ENCODE measurements around the gene PLD1.
"Not testable (repeated sequence)": the region's sequence is repeated elsewhere in the genome, so short reads cannot be mapped to it uniquely, and the experiment has no call there.

The PLD1 gene

GRCh38 chr3:171817074-171817800 is 7.0 kb upstream of the PLD1 start:
- DNase-seq (ENCODE audit: low read depth in 2 of 2) = no peak

GRCh38 chr3:171815973-171816595 is 5.8 kb upstream of the PLD1 start:
- no peak for DNase-seq (ENCODE audit: low read depth in 2 of 2)

- DNase-seq (ENCODE audit: low read depth in 2 of 2) = not testable (repeated sequence)
Observed at GRCh38 chr3:171814662-171815061, 4.4 kb upstream of the PLD1 start.

GRCh38 chr3:171813897-171814460 is 3.7 kb upstream of the PLD1 start:
- peak in 1 of 2 donors; percentile 6 for DNase-seq (ENCODE audit: low read depth in 2 of 2)

- DNase-seq (ENCODE audit: low read depth in 2 of 2) = no peak
Observed at GRCh38 chr3:171813278-171813896, 3.1 kb upstream of the PLD1 start.

- DNase-seq (ENCODE audit: low read depth in 2 of 2) = no peak
Observed at GRCh38 chr3:171812811-171813210, 2.5 kb upstream of the PLD1 start.

GRCh38 chr3:171811913-171812335 is 1.6 kb upstream of the PLD1 start:
- no peak for DNase-seq (ENCODE audit: low read depth in 2 of 2)

- no peak for DNase-seq (ENCODE audit: low read depth in 2 of 2)
Observed at GRCh38 chr3:171811295-171811912, 1.1 kb upstream of the PLD1 start.

GRCh38 chr3:171810629-171811294 is 479 bp upstream of the PLD1 start:
- DNase-seq (ENCODE audit: low read depth in 2 of 2) = no peak

GRCh38 chr3:171809611-171809860 is 747 bp downstream of the PLD1 start:
- no peak for DNase-seq (ENCODE audit: low read depth in 2 of 2)

GRCh38 chr3:171807806-171808205 is 2.5 kb downstream of the PLD1 start:
- no peak for DNase-seq (ENCODE audit: low read depth in 2 of 2)

GRCh38 chr3:171807129-171807675 is 3.1 kb downstream of the PLD1 start:
- DNase-seq (ENCODE audit: low read depth in 2 of 2) = no peak

- DNase-seq (ENCODE audit: low read depth in 2 of 2) = no peak
Observed at GRCh38 chr3:171806200-171807128, 3.8 kb downstream of the PLD1 start.

GRCh38 chr3:171805687-171806086 is 4.6 kb downstream of the PLD1 start:
- DNase-seq (ENCODE audit: low read depth in 2 of 2) = no peak

GRCh38 chr3:171804618-171805389 is 5.5 kb downstream of the PLD1 start:
- no peak for DNase-seq (ENCODE audit: low read depth in 2 of 2)

GRCh38 chr3:171803044-171803443 is 7.2 kb downstream of the PLD1 start:
- DNase-seq (ENCODE audit: low read depth in 2 of 2) = no peak

- no peak for DNase-seq (ENCODE audit: low read depth in 2 of 2)
Observed at GRCh38 chr3:171802590-171802956, 7.7 kb downstream of the PLD1 start.

- DNase-seq (ENCODE audit: low read depth in 2 of 2) = no peak
Observed at GRCh38 chr3:171801738-171802589, 8.3 kb downstream of the PLD1 start.

GRCh38 chr3:171799501-171799900 is 10.8 kb downstream of the PLD1 start:
- DNase-seq (ENCODE audit: low read depth in 2 of 2) = no peak
